Naive thymus-derived CD8-positive, alpha-beta T cell (primary cell): Measurements from ENCODE around the gene KIAA0040. TPM values are rescaled to one million over a fixed set of nuclear protein-coding genes. Genes with fewer than 3 reads are reported as not detected.
A peak's percentile ranks its signal among the peaks of the same experiment; 100 is the strongest.

Source experiments
- ATAC-seq, 2 donors: fragments of 150-1000 bp; cut with Tn5 transposase in 1 of 2; sonication (Bioruptor Pico), chemical (Tn5 transposase) in 1 of 2; 1 replicate in 1 of 2; 2 replicates in 1 of 2; pipeline ENCODE4 v1.10.0; 2021; ENCODE audit warnings: mild to moderate bottlenecking in 2 of 2, moderate library complexity in 2 of 2
- POLR2A ChIA-PET: fragments of 350-600 bp; sonication (Branson Sonifier 250); formaldehyde crosslinking; loops from one replicate; lab custom pipeline; 2021; ENCODE audit warnings: antibody characterized with exemption; lab: Charles Lee
- DNase-seq, 10 donors: peaks; one replicate each; pipeline versions ENCODE4 v3.0.0 to v3.0.0-alpha.2; 2020 to 2022
- H3K27ac Mint-ChIP-seq, 10 donors: one replicate each; pipeline ENCODE4 v1.8.0; 2020 to 2022; ENCODE audit warnings: mild to moderate bottlenecking in 10 of 10, mixed read lengths in 10 of 10, moderate library complexity in 4 of 10, inconsistent platforms in 1 of 10
- H3K27me3 Mint-ChIP-seq, 5 donors: one replicate each; pipeline ENCODE4 v1.8.0; 2021 to 2022; ENCODE audit warnings: mixed read lengths in 5 of 5
- H3K36me3 Mint-ChIP-seq, 3 donors: one replicate each; pipeline ENCODE4 v1.8.0; 2020 to 2022; ENCODE audit warnings: mixed read lengths in 3 of 3, mild to moderate bottlenecking in 2 of 3, inconsistent platforms in 1 of 3
- H3K4me1 Mint-ChIP-seq, 4 donors: one replicate each; pipeline ENCODE4 v1.8.0; 2021 to 2022; ENCODE audit warnings: mixed read lengths in 4 of 4
- H3K4me3 Mint-ChIP-seq, 10 donors: one replicate each; pipeline ENCODE4 v1.8.0; 2020 to 2022; ENCODE audit warnings: mild to moderate bottlenecking in 10 of 10, mixed read lengths in 10 of 10, moderate library complexity in 6 of 10, inconsistent platforms in 1 of 10
- H3K9me3 Mint-ChIP-seq, 9 donors: one replicate each; pipeline ENCODE4 v1.8.0; 2020 to 2022; ENCODE audit warnings: mixed read lengths in 9 of 9, mild to moderate bottlenecking in 3 of 9, inconsistent platforms in 1 of 9, moderate library complexity in 1 of 9
- polyA plus RNA-seq, 3 donors: library from polyadenylated mRNA; unstranded; fragments of 300-500 nt; fragmentation: Illumina TruSeq; gene quantifications; one replicate each; pipeline ENCODE4 v1.2.3, GENCODE V29; 2021
- total RNA-seq, 8 experiments: library from RNA in 2 of 8; stranded (reverse) in 2 of 8; gene quantifications; one replicate each; pipeline ENCODE4 v1.2.3 and lab custom pipeline; 2021 to 2026

Gene KIAA0040
- total and polyA plus RNA-seq, 5 experiments from 2014 or later: 25.1 to 32.5 (median 26.0) TPM

GRCh38 chr1:175166746-175167145 is 25.8 kb downstream of the KIAA0040 start:
- ATAC-seq (no peak), DNase-seq (no peak)
- H3K9me3 Mint-ChIP-seq: no peaks in the 10 kb centered on the region
- H3K4me3 Mint-ChIP-seq: no peak overlapping the region
- peaks cover 5 to 85% (median 12%) of the 10 kb centered on the region in 3 donors for H3K36me3 Mint-ChIP-seq
- no peaks in the 10 kb centered on the region for H3K27me3 Mint-ChIP-seq
- POLR2A ChIA-PET: no interaction called here
- H3K4me1 Mint-ChIP-seq: peaks cover 36 to 68% (median 47%) of the 10 kb centered on the region in 4 donors
- H3K27ac Mint-ChIP-seq: peak overlapping the region in 8 of 10 donors; percentile 3 to 90 (median 62)

DNA sequence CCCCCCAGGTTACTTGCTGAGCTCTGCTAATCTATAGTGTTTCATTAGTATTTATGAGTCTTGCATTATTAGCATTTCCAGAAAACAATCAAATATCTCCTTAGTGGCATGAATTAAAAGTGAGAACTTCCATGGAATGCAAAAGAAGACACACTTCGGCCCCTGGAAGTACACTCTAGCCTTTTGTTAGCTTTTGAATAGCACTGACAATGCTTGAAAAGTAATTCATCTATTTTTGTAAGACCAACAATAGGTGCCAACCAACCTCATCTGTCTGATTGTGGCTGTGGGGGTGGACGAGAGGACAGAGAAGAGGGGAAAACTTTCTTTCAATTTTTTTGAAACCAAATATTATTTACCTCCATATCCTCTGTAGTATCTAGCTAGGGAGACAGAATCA is 27.8 kb downstream of the KIAA0040 start:
- DNase-seq (no peak), ATAC-seq (no peak)
- H3K4me3 Mint-ChIP-seq: no peak overlapping the region
- H3K4me1 Mint-ChIP-seq: peaks cover 18 to 60% (median 39%) of the 10 kb centered on the region in 4 donors
- peak overlapping the region in 1 of 10 donors; percentile 30 for H3K27ac Mint-ChIP-seq
- POLR2A ChIA-PET: interaction anchor here (0.6 kb wide), 1 partner anchor 234 kb away, joined by 3 read pairs; no protein-coding TSS in a partner anchor
- H3K27me3 Mint-ChIP-seq: no peaks in the 10 kb centered on the region
- peaks cover 7 to 87% (median 16%) of the 10 kb centered on the region in 3 donors for H3K36me3 Mint-ChIP-seq
- no peaks in the 10 kb centered on the region for H3K9me3 Mint-ChIP-seq

DNA sequence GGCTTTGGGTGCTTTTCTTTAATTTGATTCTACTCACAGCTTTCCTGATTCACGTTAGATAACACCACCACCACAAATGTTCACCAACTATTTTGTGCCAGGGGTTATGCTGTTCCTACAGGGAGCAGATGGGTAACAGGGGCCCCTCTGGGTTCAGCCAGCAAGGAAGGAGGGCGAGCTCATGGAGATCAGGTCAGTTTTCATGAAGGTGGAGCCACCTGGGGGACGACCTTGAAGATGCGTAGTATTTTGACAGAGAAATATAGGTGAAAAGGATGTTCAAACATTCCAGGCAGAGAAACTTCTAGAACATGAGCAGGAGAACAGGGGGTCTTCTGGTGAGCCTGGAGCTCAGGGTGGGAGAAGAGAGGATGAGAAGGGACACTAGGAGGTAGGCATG is 28.9 kb downstream of the KIAA0040 start:
- peaks cover 7 to 50% (median 33%) of the 10 kb centered on the region in 4 donors for H3K4me1 Mint-ChIP-seq
- peak overlapping the region in 6 of 10 donors; percentile 16 to 82 (median 44) for H3K27ac Mint-ChIP-seq
- H3K27me3 Mint-ChIP-seq: no peaks in the 10 kb centered on the region
- peaks cover 11 to 86% (median 16%) of the 10 kb centered on the region in 3 donors for H3K36me3 Mint-ChIP-seq
- DNase-seq (no peak), ATAC-seq (no peak)
- no peaks in the 10 kb centered on the region for H3K9me3 Mint-ChIP-seq
- H3K4me3 Mint-ChIP-seq: no peak overlapping the region
- POLR2A ChIA-PET: no interaction called here

GRCh38 chr1:175162955-175163354 is 29.6 kb downstream of the KIAA0040 start:
- no peak overlapping the region for H3K4me3 Mint-ChIP-seq
- H3K9me3 Mint-ChIP-seq: no peaks in the 10 kb centered on the region
- POLR2A ChIA-PET: no interaction called here
- no peak for ATAC-seq
- H3K27me3 Mint-ChIP-seq: no peaks in the 10 kb centered on the region
- H3K27ac Mint-ChIP-seq: peak overlapping the region in 4 of 10 donors; percentile 6 to 78 (median 38)
- peaks cover 4 to 48% (median 28%) of the 10 kb centered on the region in 4 donors for H3K4me1 Mint-ChIP-seq
- DNase-seq: no peak
- H3K36me3 Mint-ChIP-seq: peaks cover 11 to 85% (median 16%) of the 10 kb centered on the region in 3 donors

DNA sequence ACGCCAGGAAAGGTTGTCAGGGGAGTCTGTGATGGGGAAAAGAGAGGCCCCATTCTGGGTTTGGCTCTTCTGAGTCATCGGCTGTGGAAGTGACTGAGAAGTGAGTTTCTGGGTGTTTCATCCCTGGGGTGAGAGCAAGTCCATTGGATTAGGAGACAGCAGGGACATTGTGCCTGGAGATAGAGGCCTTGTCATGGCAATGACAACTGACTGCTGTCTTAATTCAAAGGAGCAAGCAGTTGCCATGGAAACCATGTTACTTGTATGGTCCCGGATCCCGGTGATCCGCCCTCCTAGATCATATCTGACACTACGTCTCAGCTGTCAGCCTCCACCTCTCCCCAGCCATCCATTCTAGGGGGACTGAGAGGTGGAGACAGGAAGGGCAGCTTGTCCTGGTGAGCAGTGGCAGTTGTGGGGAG is 34.4 kb downstream of the KIAA0040 start:
- H3K27ac Mint-ChIP-seq: peak overlapping the region in 3 of 10 donors; percentile 42 to 49 (median 43)
- peaks cover 14 to 48% (median 31%) of the 10 kb centered on the region in 4 donors for H3K4me1 Mint-ChIP-seq

GRCh38 chr1:175157200-175157599 is 35.4 kb downstream of the KIAA0040 start:
- ATAC-seq: no peak
- POLR2A ChIA-PET: interaction anchor here (0.6 to 0.7 kb wide), 2 partner anchors 58 to 160 kb away, joined by 3 read pairs; no protein-coding TSS in a partner anchor
- no peak for DNase-seq
- H3K4me1 Mint-ChIP-seq: peaks cover 15 to 50% (median 31%) of the 10 kb centered on the region in 4 donors
- peaks cover 8 to 21% (median 17%) of the 10 kb centered on the region in 5 donors for H3K27me3 Mint-ChIP-seq
- H3K4me3 Mint-ChIP-seq: no peak overlapping the region
- peaks cover 6 to 39% (median 8%) of the 10 kb centered on the region in 3 donors for H3K36me3 Mint-ChIP-seq
- no peaks in the 10 kb centered on the region for H3K9me3 Mint-ChIP-seq
- no peak overlapping the region for H3K27ac Mint-ChIP-seq

More for the DNA sequence above, 34.4 kb downstream of the KIAA0040 start:
- peaks cover 7 to 12% (median 9%) of the 10 kb centered on the region in 5 donors for H3K27me3 Mint-ChIP-seq
- DNase-seq: no peak
- no peak for ATAC-seq
- H3K9me3 Mint-ChIP-seq: no peaks in the 10 kb centered on the region
- POLR2A ChIA-PET: no interaction called here
- H3K4me3 Mint-ChIP-seq: no peak overlapping the region
- H3K36me3 Mint-ChIP-seq: peaks cover 6 to 43% (median 8%) of the 10 kb centered on the region in 3 donors

DNA sequence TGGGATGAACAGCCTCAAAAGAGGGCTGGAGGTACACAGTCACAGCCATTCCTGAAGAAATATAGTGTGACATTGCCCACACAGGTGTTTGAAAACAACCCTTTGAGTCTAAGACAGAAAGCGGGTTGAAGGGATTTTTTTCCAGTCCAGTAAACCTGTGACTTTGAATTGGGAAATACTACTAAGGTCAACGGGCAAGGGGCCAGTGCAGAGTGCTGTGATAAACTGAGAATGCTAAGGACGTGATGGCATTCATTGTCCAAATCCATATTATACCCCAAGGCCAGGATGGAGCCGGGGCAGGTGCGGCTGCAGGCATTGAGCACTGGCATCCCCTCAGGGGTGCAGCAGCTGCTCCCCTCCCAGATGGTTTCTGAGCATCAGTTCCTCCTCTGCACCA is 36.6 kb downstream of the KIAA0040 start:
- ATAC-seq (no peak), DNase-seq (no peak)
- H3K27ac Mint-ChIP-seq: peak overlapping the region in 2 of 10 donors; percentile 49 to 71
- peaks cover 14 to 50% (median 29%) of the 10 kb centered on the region in 4 donors for H3K4me1 Mint-ChIP-seq
- H3K27me3 Mint-ChIP-seq: peaks cover 14 to 33% (median 28%) of the 10 kb centered on the region in 5 donors
- no peak overlapping the region for H3K4me3 Mint-ChIP-seq
- H3K36me3 Mint-ChIP-seq: peaks cover 0 to 27% (median 8%) of the 10 kb centered on the region in 3 donors
- no peaks in the 10 kb centered on the region for H3K9me3 Mint-ChIP-seq
- POLR2A ChIA-PET: interaction anchor here (1.5 to 1.8 kb wide), 2 partner anchors 54 to 163 kb away, joined by 6 to 9 read pairs; no protein-coding TSS in a partner anchor

- ATAC-seq: no peak
- peaks cover 11 to 46% (median 27%) of the 10 kb centered on the region in 4 donors for H3K4me1 Mint-ChIP-seq
Observed at GRCh38 chr1:175155473-175155856, 37.1 kb downstream of the KIAA0040 start.

DNA sequence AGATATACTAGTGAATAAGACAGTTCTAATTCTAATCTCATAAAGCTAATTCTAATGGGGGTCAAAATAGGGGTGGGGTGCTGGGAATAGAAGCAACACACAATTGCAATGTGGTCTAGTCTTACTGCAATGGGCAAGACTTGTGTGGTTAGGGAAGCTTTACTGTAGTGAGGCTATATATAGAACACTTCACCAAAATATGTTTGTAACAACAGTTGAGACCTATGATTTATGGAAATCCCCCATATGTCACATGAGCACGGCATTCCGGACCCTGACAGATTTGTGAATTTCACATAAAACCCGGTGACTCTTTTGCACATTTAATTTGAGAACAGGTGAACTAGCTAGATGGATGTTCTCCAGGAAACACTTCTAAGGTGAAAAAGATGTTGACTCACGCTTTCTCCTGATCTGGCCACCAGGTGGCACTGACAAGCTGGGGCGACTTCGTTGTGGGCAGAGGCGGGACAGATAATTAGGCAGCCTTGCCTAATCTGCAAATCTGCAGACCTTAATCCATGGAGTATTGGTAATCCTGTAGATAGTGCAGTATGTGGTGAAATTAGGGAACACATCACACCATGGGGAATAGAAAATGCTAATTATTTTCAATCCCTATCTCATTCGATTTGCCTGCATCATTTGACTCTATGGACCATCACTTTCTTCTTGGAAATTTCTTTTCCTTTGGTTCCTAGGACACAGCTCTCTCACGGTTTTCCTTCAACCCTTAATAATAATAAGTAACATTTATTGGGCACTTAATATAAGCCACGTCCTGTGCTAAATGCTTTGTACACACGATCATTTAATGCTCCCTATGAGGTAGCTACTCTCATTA is 37.7 kb downstream of the KIAA0040 start:
- Mint-ChIP-seq H3K27me3 (peaks cover 19 to 43% (median 36%) of the 10 kb centered on the region in 5 donors), H3K4me1 (peaks cover 11 to 45% (median 25%) of the 10 kb centered on the region in 4 donors), H3K27ac (no peak overlapping the region), H3K36me3 (peaks cover 0 to 16% (median 8%) of the 10 kb centered on the region in 3 donors), H3K9me3 (no peaks in the 10 kb centered on the region), H3K4me3 (no peak overlapping the region)
- POLR2A ChIA-PET: interaction anchor here (1.2 to 1.8 kb wide), 4 partner anchors 35 to 164 kb away, joined by 3 to 9 read pairs (median 5); no protein-coding TSS in a partner anchor
- ATAC-seq (peak; percentile 62 to 73), DNase-seq (peak; percentile 46 to 83 (median 68))

More at GRCh38 chr1:175155473-175155856, 37.1 kb downstream of the KIAA0040 start:
- POLR2A ChIA-PET: interaction anchor here (1.2 to 1.8 kb wide), 4 partner anchors 34 to 163 kb away, joined by 3 to 9 read pairs (median 5); no protein-coding TSS in a partner anchor
- H3K27me3 Mint-ChIP-seq: peaks cover 19 to 37% (median 33%) of the 10 kb centered on the region in 5 donors
- DNase-seq: peak in 1 of 10 donors; percentile 2
- H3K36me3 Mint-ChIP-seq: peaks cover 0 to 22% (median 8%) of the 10 kb centered on the region in 3 donors
- peak overlapping the region in 2 of 10 donors; percentile 49 to 71 for H3K27ac Mint-ChIP-seq
- no peaks in the 10 kb centered on the region for H3K9me3 Mint-ChIP-seq
- no peak overlapping the region for H3K4me3 Mint-ChIP-seq

DNA sequence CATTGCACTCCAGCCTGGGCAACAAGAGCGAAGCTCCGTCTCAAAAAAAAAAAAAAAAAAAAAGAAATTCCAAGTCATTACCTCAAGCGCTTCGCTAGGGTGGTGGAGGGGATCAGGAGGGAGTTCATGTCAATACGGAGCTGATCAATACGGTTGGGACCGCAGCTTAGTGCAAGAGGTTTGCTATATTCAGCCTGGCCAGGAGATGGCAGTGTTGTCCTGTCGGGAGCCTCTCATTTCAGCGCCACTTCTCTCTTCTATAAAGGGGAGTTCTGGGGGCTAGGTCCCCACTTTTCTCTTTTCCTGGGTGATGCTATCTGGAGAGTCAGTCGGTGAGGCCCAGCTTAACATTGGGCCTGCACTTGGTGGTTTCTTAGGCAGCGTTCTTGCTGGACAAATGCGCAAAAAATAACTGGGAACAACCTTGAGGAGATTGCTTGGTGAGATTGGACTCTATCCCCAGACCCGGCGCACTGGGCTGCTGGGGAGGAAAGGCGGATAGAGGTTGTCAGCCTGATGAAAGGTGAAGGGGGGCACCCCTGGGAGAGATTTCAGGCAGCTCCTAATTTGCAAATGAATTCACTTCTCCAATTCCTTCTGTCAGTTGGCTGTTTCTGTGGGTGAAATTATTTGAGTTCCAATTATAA is 40.4 kb downstream of the KIAA0040 start:
- H3K9me3 Mint-ChIP-seq: no peaks in the 10 kb centered on the region
- peaks cover 9 to 34% (median 23%) of the 10 kb centered on the region in 4 donors for H3K4me1 Mint-ChIP-seq
- H3K27ac Mint-ChIP-seq: no peak overlapping the region
- no peaks in the 10 kb centered on the region for H3K36me3 Mint-ChIP-seq
- H3K4me3 Mint-ChIP-seq: no peak overlapping the region
- ATAC-seq (peak; percentile 76 to 86), DNase-seq (peak; percentile 43 to 76 (median 67))
- POLR2A ChIA-PET: interaction anchor here (0.7 to 0.8 kb wide), 2 partner anchors 57 to 166 kb away, joined by 4 to 7 read pairs; no protein-coding TSS in a partner anchor
- H3K27me3 Mint-ChIP-seq: peaks cover 20 to 44% (median 37%) of the 10 kb centered on the region in 5 donors

- Mint-ChIP-seq H3K27me3 (peaks cover 22 to 48% (median 40%) of the 10 kb centered on the region in 5 donors), H3K4me3 (no peak overlapping the region), H3K4me1 (peaks cover 9 to 33% (median 19%) of the 10 kb centered on the region in 4 donors), H3K9me3 (no peaks in the 10 kb centered on the region), H3K27ac (no peak overlapping the region), H3K36me3 (no peaks in the 10 kb centered on the region)
- ATAC-seq (no peak), DNase-seq (no peak)
- POLR2A ChIA-PET: no interaction called here
Observed at GRCh38 chr1:175150596-175151319, 41.8 kb downstream of the KIAA0040 start.
